GM19035 (cell line): ENCODE results near the gene TRMT61B.

ENCODE experiments used
- ATAC-seq: cut with Tn5 transposase; IDR thresholded peaks from one replicate; pipeline ENCODE4 v1.9.1; 2021; ENCODE audit not compliant: unreplicated experiment

TRMT61B gene

GRCh38 chr2:28870146-28870891 lies at the start of gene TRMT61B:
Gene TRMT61B (minus strand): TSS chr2:28870309. CDS start chr2:28870277, 32 bp downstream.
- ATAC-seq = peak; percentile 96

DNA sequence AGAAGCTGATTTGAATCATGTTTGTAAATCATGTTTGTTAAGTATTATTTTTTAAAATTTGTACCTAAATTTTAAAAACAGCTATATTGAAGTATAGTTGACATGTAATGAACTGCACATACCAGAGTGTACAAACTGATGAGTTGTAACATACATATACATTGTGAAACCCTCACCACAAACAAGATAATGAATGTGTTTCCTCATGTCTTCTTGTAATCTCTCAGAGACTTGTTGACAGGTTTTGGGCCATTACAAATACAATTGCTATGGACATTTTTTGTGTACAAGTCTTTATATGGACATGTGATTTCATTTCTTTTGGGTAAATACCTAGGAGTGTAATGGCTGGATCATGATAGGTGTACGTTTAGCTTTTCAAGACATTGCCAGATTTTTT lies 45.8 kb upstream of the TRMT61B start:
- no peak for ATAC-seq

DNA sequence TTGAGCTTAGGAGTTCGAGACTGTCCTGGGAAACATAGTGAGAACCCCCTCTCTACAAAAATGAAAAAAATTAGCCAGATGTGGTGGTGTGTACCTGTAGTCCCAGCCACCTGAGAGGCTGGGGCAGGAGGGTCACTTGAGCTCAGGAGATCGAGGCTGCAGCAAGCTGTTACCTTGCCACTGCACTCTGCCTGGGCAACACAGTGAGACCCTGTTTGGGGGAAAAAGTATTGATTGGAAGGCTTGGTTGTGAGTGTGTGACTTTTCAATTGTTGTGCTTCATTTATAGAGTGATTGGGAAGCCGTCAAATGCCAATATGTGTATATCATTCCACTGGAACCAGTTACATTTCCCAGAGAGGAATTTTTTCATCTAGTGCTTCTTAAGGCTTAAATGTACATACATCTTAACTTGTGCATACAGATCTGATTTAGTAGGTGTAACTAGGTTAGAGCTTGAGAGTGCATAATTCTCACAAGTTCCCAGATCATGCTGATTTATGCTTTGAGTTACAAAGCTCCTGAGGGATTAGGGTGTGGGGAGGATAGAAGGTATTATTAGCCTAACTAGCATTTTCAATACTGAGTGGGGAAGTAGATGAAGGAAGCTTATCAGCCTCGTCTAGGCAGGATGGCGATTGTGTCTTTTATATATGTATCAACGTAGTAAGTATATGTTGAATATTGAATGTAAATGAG lies 39.7 kb upstream of the TRMT61B start:
- no peak for ATAC-seq

- no peak for ATAC-seq
Measured at GRCh38 chr2:28908172-28908571, 38.1 kb upstream of the TRMT61B start.

DNA sequence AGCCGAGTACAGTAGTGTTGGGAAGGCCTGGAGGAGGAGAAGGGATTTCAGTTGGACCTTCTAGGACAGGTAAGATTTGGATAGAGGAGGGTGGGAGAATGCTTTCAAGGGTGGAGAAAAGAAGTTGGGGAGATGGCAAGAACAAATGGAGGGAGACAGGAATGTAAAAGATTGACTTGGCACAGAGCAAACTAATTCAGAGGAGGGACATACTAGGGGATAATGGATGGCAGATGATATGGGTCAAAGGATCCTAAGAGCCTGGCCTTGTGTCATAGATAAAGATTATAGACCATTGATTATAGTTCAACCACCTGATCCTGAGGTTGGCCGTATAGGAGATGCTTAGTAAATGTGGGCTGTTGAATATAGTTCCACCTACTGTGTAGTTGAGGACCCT lies 36.7 kb upstream of the TRMT61B start:
- no peak for ATAC-seq

GRCh38 chr2:28906376-28906775 lies 36.3 kb upstream of the TRMT61B start:
- ATAC-seq = no peak

DNA sequence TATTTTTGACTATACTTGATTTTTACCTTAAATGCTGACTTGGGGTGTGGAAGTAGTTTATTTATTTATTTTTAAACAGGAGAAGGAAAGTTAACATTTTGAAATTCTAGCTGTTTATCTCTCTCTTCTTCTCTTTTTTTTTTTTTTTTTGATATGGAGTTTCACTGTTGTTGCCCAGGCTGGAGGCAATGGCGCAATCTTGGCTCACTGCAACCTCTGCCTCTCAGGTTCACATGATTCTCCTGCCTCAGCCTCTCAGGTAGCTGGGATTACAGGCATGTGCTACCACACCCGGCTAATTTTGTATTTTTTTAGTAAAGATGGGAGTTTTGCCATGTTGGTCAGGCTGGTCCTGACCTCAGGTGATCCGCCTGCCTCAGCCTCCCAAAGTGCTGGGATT lies 35.4 kb upstream of the TRMT61B start:
- no peak for ATAC-seq

DNA sequence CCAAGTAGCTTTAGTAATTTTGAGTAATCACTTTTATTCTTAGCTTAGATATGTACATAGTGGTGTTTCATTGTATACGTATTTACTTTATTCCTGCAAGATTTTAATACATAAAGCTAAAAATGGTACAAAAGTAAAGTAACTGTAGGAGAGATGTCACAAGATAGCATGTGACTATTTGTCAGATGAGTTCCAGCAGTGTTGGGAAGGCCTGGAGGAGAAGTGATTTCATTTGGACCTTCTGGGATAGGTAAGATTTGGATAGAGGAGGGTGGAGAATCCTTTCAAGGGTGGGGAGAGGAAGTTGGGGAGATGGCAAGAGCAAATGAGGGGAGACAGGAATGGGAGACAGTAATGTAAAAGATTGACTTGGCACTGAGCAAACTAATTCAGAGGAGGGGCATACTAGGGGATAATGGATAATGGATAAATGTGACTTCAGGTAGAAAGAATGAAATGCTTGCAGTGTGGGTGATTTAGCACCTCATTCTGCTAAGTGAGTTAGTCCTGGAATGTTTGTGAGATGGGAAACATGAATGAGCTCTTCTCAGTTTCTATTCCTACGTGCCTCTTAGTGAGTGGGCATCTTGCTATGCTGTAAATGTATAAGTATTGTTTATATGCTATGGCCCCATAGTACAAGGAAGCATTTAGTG lies 34.8 kb upstream of the TRMT61B start:
- ATAC-seq = no peak

- no peak for ATAC-seq
Measured at GRCh38 chr2:28904295-28904694, 34.2 kb upstream of the TRMT61B start.

- ATAC-seq = no peak
Measured at GRCh38 chr2:28902584-28902983, 32.5 kb upstream of the TRMT61B start.

GRCh38 chr2:28901841-28902240 lies 31.7 kb upstream of the TRMT61B start:
- ATAC-seq = no peak

DNA sequence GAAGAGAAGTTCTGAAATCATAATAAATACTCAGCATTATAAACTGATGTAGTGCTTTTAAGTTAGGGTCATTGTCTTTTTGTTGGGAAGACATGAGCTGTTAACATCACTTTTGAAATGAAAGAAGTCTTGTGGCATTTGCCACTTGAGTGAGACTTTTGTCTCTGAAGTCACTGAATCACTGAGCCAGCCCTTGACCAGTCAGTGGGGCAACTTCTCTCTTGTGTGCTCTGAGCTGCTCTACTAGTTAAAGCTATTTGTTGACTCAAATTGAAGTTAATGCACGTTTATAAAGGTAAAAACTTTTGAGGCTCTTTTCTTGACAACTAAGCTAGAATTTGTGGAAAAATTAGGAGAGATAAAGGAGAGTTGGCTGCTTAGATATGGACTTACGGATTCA lies 31.1 kb upstream of the TRMT61B start:
- no peak for ATAC-seq

DNA sequence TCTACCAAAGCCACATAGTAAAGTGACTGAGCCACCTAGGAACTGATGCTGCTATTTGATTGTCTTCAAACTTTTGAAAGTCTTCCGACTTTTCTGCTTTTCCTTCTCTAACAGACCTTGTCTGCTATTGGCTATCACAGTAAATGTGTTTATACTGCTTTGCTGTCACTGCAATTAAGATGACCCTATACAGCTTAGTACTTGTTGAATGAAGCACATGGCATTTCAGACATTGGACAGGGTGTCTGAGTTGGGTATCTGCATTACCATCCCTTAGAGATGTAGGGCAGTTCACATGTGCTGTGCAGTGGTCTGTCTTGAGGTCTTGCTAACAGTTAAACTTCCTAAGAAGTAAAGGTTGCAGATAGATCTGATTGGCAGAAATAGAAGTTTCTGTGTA lies 27.9 kb upstream of the TRMT61B start:
- ATAC-seq = no peak

- no peak for ATAC-seq
Measured at GRCh38 chr2:28896906-28897305, 26.8 kb upstream of the TRMT61B start.

- peak; percentile 26 for ATAC-seq
Measured at GRCh38 chr2:28895189-28895893, 25.2 kb upstream of the TRMT61B start.

- ATAC-seq = peak; percentile 88
Measured at GRCh38 chr2:28894470-28895188, 24.5 kb upstream of the TRMT61B start, which contains the start of gene WDR43. Gene WDR43 (plus strand): TSS chr2:28894667. CDS start chr2:28894699, 32 bp downstream.

DNA sequence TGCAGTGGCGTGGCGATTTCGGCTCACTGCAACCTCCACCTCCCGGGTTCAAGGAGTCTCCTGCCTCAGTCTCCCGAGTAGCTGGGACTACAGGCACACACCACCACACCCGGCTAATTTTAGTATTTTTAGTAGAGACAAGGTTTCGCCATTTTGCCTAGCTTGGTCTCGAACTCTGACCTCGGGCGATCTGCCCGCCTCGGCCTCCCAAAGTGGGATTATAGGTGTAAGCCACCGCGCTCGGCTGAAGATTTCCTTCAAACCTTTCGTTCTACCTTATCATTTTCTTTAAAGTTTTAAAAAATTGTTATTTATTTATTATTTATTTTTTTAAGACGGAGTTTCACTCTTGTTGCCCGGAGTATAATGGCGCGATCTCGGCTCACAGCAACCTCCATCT lies 23.4 kb upstream of the TRMT61B start:
- no peak for ATAC-seq

GRCh38 chr2:28880193-28880592 lies 10.1 kb upstream of the TRMT61B start:
- no peak for ATAC-seq

- no peak for ATAC-seq
Measured at GRCh38 chr2:28871620-28872019, 1.5 kb upstream of the TRMT61B start.

- peak; percentile 32 for ATAC-seq
Measured at GRCh38 chr2:28869494-28870145, 489 bp downstream of the TRMT61B start.
